Calu3 (cell line): ENCODE measurements around the gene LRFN2. TPM values are rescaled to one million over a fixed set of nuclear protein-coding genes. Genes with fewer than 3 reads are reported as not detected.

ENCODE experiments used
- BruUV-seq: library from RNA; stranded (reverse); fragments of 400-500 nt; replicated peaks from 2 replicates; lab custom pipeline; 2021; lab: Mats Ljungman, UMichigan
- CTCF ChIA-PET: fragments of 300-600 bp; sonication (Branson Sonifier 250); formaldehyde crosslinking; loops from one replicate; lab custom pipeline; 2022; ENCODE audit warnings: antibody characterized with exemption; lab: Charles Lee
- DNase-seq: peaks from one replicate; pipeline ENCODE4 v3.0.0; 2022
- H3K27ac Mint-ChIP-seq: one replicate; pipeline ENCODE4 v1.8.0; 2022; ENCODE audit warnings: mixed read lengths; ENCODE audit not compliant: unreplicated experiment
- H3K27me3 Mint-ChIP-seq: one replicate; pipeline ENCODE4 v1.8.0; 2022; ENCODE audit warnings: mixed read lengths; ENCODE audit not compliant: unreplicated experiment
- H3K36me3 Mint-ChIP-seq: one replicate; pipeline ENCODE4 v1.8.0; 2022; ENCODE audit warnings: mild to moderate bottlenecking, moderate library complexity, mixed read lengths; ENCODE audit not compliant: insufficient read depth, unreplicated experiment
- H3K4me1 Mint-ChIP-seq: one replicate; pipeline ENCODE4 v1.8.0; 2022; ENCODE audit warnings: mild to moderate bottlenecking, low read depth, mixed read lengths; ENCODE audit not compliant: unreplicated experiment
- H3K4me3 Mint-ChIP-seq: one replicate; pipeline ENCODE4 v1.8.0; 2022; ENCODE audit warnings: mild to moderate bottlenecking, low read depth, moderate library complexity, mixed read lengths; ENCODE audit not compliant: unreplicated experiment
- H3K9me3 Mint-ChIP-seq: one replicate; pipeline ENCODE4 v1.8.0; 2022; ENCODE audit warnings: low read depth, mixed read lengths; ENCODE audit not compliant: unreplicated experiment
- CTCF ChIP-seq: fragments of 200-600 bp; IDR thresholded peaks from one replicate; pipeline ENCODE4 v1.8.0; 2022; ENCODE audit warnings: antibody characterized with exemption; ENCODE audit not compliant: unreplicated experiment
- intact Hi-C: fragments of 100-400 bp; cut with micrococcal nuclease; formaldehyde crosslinking; loops from one replicate; pipeline ENCODE4 v1.10.0; 2022; ENCODE audit not compliant: unreplicated experiment
- total RNA-seq: library from RNA; stranded (reverse); gene quantifications from 2 replicates; pipeline ENCODE4 v1.2.3, GENCODE V29; 2022

The LRFN2 gene
- total RNA-seq, 1 experiment from 2014 or later = not detected

- Mint-ChIP-seq H3K9me3 (no peaks in the 10 kb centered on the region), H3K4me1 (no peaks in the 10 kb centered on the region), H3K4me3 (no peak overlapping the region), H3K27ac (no peak overlapping the region), H3K36me3 (peaks cover 7% of the 10 kb centered on the region), H3K27me3 (peaks cover 58% of the 10 kb centered on the region)
- CTCF ChIA-PET = no interaction called here
- intact Hi-C loops = loop anchor here (5.0 kb wide), 1 partner anchor 258 kb away; no protein-coding TSS in a partner anchor
- no peak for DNase-seq
- no peak for TF ChIP-seq CTCF
- no TSS peak for BruUV-seq
Measured at GRCh38 chr6:40585651-40586269, 1.4 kb downstream of the LRFN2 start.

- Mint-ChIP-seq H3K9me3 (no peaks in the 10 kb centered on the region), H3K4me3 (no peak overlapping the region), H3K4me1 (no peaks in the 10 kb centered on the region), H3K36me3 (peaks cover 7% of the 10 kb centered on the region), H3K27me3 (peaks cover 58% of the 10 kb centered on the region), H3K27ac (no peak overlapping the region)
- intact Hi-C loops = loop anchor here (5.0 kb wide), 1 partner anchor 258 kb away; no protein-coding TSS in a partner anchor
- CTCF ChIA-PET = interaction anchor here (0.7 to 1.3 kb wide), 2 partner anchors 11 to 73 kb away, joined by 3 to 4 read pairs; no protein-coding TSS in a partner anchor
- no peak for DNase-seq
- no TSS peak for BruUV-seq
- no peak for TF ChIP-seq CTCF
Measured at GRCh38 chr6:40585223-40585622, 1.9 kb downstream of the LRFN2 start.

GRCh38 chr6:40584741-40585140 lies 2.4 kb downstream of the LRFN2 start:
- H3K4me3 Mint-ChIP-seq = no peak overlapping the region

GRCh38 chr6:40583709-40584108 lies 3.5 kb downstream of the LRFN2 start:
- CTCF ChIA-PET = no interaction called here
- intact Hi-C loops = no loop called here
- no peak overlapping the region for H3K4me3 Mint-ChIP-seq
- no peak overlapping the region for H3K27ac Mint-ChIP-seq
- peaks cover 7% of the 10 kb centered on the region for H3K36me3 Mint-ChIP-seq
- DNase-seq = no peak
- peaks cover 58% of the 10 kb centered on the region for H3K27me3 Mint-ChIP-seq
- no peaks in the 10 kb centered on the region for H3K9me3 Mint-ChIP-seq
- no peaks in the 10 kb centered on the region for H3K4me1 Mint-ChIP-seq
- no peak for TF ChIP-seq CTCF
- BruUV-seq = no TSS peak

More at GRCh38 chr6:40584741-40585140, 2.4 kb downstream of the LRFN2 start:
- Mint-ChIP-seq H3K36me3 (peaks cover 7% of the 10 kb centered on the region), H3K9me3 (no peaks in the 10 kb centered on the region), H3K27ac (no peak overlapping the region), H3K27me3 (peaks cover 58% of the 10 kb centered on the region), H3K4me1 (no peaks in the 10 kb centered on the region)
- intact Hi-C loops = loop anchor here (5.0 kb wide), 1 partner anchor 257 kb away; no protein-coding TSS in a partner anchor
- TF ChIP-seq CTCF = no peak
- CTCF ChIA-PET = interaction anchor here (0.7 to 1.3 kb wide), 2 partner anchors 10 to 73 kb away, joined by 3 to 4 read pairs; no protein-coding TSS in a partner anchor
- DNase-seq = no peak
- BruUV-seq = no TSS peak
